ENCODE results near the gene ITPR3. TPM values are rescaled to one million over a fixed set of nuclear protein-coding genes. Genes with fewer than 3 reads are reported as not detected.

Gene ITPR3
- total RNA-seq, 1 donor from 2014 or later, result 21.6 TPM

DNA sequence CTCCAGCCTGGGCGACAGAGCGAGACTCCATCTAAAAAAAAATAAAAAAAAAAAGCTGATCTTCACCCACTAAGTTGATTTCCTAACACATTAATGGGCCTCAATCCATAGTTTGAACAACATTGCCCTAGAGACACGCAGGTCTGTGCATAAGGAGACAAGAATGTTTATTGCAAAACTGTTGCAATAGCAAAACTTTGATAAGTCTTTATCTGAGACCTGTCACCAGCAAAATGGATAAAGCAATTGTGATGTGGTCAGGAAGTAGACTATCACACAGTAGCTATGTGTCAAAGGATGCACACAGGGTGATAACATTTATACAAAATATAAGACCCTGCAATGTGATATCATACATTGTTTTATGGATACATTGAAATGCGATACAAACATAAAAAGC lies 4.2 kb upstream of the ITPR3 start:
- TF ChIP-seq, protein P1, sequence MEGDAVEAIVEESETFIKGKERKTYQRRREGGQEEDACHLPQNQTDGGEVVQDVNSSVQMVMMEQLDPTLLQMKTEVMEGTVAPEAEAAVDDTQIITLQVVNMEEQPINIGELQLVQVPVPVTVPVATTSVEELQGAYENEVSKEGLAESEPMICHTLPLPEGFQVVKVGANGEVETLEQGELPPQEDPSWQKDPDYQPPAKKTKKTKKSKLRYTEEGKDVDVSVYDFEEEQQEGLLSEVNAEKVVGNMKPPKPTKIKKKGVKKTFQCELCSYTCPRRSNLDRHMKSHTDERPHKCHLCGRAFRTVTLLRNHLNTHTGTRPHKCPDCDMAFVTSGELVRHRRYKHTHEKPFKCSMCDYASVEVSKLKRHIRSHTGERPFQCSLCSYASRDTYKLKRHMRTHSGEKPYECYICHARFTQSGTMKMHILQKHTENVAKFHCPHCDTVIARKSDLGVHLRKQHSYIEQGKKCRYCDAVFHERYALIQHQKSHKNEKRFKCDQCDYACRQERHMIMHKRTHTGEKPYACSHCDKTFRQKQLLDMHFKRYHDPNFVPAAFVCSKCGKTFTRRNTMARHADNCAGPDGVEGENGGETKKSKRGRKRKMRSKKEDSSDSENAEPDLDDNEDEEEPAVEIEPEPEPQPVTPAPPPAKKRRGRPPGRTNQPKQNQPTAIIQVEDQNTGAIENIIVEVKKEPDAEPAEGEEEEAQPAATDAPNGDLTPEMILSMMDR (IDR thresholded peaks at IDR 0.05), result no peak
- H3K4me3 Mint-ChIP-seq (ENCODE audit: unreplicated experiment), result no peak overlapping the region
- no peaks in the 10 kb centered on the region for H3K36me3 Mint-ChIP-seq (ENCODE audit: unreplicated experiment)
- H3K27ac Mint-ChIP-seq (ENCODE audit: unreplicated experiment), result no peak overlapping the region
- H3K4me1 Mint-ChIP-seq (ENCODE audit: unreplicated experiment), result peaks cover 25% of the 10 kb centered on the region
- H3K9me3 Mint-ChIP-seq (ENCODE audit: unreplicated experiment), result no peaks in the 10 kb centered on the region
- H3K27me3 Mint-ChIP-seq (ENCODE audit: unreplicated experiment), result no peaks in the 10 kb centered on the region
- DNase-seq (ENCODE audit: extremely low spot score, unreplicated experiment), result no peak

DNA sequence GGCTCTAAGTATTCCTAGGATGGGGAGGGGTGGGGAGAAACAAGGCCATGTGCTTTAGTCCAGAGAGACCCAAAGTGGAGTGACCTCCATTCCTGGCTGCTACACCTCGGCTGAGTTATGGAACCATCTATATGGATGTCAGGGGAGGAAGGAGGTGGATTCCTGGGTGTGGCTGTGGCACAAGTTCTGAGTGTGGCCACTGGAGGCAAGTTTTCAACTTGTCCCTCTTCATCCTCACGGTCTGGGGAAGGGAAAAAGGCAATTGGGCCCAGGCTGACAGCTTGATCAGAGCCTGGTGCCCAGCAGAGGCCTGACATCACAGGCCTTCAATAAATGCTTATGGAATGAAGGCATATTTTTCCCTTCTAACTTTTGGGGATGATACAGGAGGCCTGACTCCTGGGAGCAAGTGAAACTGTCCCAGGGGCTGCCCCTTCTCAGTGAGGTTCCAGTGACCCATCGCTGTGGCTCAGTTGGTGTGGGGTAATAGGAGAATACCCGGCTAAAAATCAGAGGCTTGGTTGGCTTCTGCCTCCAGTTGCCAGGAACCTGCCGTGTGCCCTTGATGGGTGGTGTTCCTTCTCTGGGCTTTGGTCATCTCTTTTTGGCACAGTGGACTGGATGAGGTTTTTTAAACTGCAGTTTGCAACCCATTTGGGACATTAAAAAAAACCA lies 1.8 kb upstream of the ITPR3 start:
- peak overlapping the region; percentile 87 for H3K27ac Mint-ChIP-seq (ENCODE audit: unreplicated experiment)
- H3K27me3 Mint-ChIP-seq (ENCODE audit: unreplicated experiment), result no peaks in the 10 kb centered on the region
- no peaks in the 10 kb centered on the region for H3K9me3 Mint-ChIP-seq (ENCODE audit: unreplicated experiment)
- peak overlapping the region; percentile 87 for H3K4me3 Mint-ChIP-seq (ENCODE audit: unreplicated experiment)
- no peak for DNase-seq (ENCODE audit: extremely low spot score, unreplicated experiment)
- peaks cover 35% of the 10 kb centered on the region for H3K4me1 Mint-ChIP-seq (ENCODE audit: unreplicated experiment)
- no peaks in the 10 kb centered on the region for H3K36me3 Mint-ChIP-seq (ENCODE audit: unreplicated experiment)
- TF ChIP-seq, protein P1 (IDR thresholded peaks at IDR 0.05), result no peak

DNA sequence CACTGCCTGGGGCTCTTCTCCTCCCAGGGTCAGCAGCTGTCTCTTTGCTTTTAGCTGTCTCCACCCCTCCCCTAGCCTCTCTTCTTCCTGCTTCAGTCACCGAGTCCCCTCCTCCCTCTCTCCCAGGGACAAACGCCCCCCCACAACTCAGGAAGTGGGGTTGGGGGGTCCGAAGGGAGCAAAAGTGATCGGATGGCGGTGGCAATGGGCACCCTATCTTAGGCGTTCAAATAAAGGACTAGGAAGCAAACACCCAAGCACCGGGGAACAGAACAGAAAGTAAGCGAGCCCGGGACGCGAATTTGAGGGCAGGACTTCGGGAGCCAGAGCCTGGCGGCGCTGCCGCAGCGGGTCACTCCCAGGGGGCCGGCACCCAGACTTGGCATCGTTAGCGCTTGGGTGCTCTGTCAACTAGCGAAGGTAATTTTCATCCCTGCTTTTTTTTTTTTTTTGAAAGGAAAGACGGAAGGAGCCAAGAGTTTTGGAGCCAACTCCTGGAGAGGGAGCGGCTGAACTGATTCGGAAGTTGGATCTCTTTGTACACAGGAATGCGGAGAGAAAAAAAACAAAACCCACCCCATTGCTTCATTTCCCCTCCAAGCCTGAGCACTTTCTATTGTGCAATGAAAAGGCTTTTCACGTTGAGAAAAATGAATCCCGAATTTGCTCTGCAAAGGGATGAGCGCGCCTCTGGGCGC lies 815 bp upstream of the ITPR3 start:
- peak overlapping the region; percentile 87 for H3K4me3 Mint-ChIP-seq (ENCODE audit: unreplicated experiment)
- TF ChIP-seq, protein P1 (IDR thresholded peaks at IDR 0.05), result no peak
- DNase-seq (ENCODE audit: extremely low spot score, unreplicated experiment), result no peak

DNA sequence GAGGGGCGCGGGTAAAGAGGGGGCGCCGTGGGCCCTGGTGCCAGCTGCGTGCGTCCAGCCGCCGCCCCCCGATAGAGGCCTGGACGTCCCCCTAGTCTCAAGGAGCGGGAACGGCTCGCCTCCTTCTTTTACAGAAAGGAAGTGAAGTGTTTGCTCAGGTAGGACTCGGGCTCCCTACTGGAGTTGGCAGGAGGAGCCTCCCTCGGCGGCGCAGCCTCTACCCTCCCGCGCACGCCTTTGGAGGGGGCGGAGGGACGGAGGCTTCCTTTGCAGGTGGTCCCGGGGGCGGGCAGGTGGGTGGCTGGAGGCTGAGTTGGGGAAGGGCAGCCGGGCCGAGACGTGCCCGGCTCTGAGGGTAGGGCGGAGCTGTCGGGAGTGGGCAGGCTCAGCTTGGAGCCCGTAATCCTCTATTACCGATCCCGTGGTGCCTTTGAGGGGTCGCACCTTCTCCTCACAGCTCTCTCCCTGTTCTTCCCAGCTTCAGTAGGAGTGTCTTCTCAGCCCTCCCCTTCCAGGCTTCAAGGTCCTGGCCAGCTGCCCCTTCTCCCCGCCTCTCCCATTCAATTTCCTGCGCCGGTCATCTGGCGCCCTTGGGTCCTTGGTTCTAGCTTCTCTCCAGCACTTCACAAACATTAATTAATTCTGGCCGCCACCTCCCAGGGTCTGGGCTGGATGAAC lies 728 bp downstream of the ITPR3 start:
- H3K4me3 Mint-ChIP-seq (ENCODE audit: unreplicated experiment), result peak overlapping the region; percentile 75
- no peaks in the 10 kb centered on the region for H3K36me3 Mint-ChIP-seq (ENCODE audit: unreplicated experiment)
- TF ChIP-seq, protein P1 (IDR thresholded peaks at IDR 0.05), result no peak
- DNase-seq (ENCODE audit: extremely low spot score, unreplicated experiment), result no peak
- H3K27me3 Mint-ChIP-seq (ENCODE audit: unreplicated experiment), result no peaks in the 10 kb centered on the region
- no peaks in the 10 kb centered on the region for H3K9me3 Mint-ChIP-seq (ENCODE audit: unreplicated experiment)
- peaks cover 37% of the 10 kb centered on the region for H3K4me1 Mint-ChIP-seq (ENCODE audit: unreplicated experiment)
- H3K27ac Mint-ChIP-seq (ENCODE audit: unreplicated experiment), result peak overlapping the region; percentile 76

More for the DNA sequence above, 815 bp upstream of the ITPR3 start:
- Mint-ChIP-seq H3K27ac (ENCODE audit: unreplicated experiment) (peak overlapping the region; percentile 87), H3K27me3 (ENCODE audit: unreplicated experiment) (no peaks in the 10 kb centered on the region), H3K9me3 (ENCODE audit: unreplicated experiment) (no peaks in the 10 kb centered on the region), H3K36me3 (ENCODE audit: unreplicated experiment) (no peaks in the 10 kb centered on the region), H3K4me1 (ENCODE audit: unreplicated experiment) (peaks cover 37% of the 10 kb centered on the region)
